WTC11 (cell line): ENCODE data around the gene TMEM217. TPM values are rescaled to one million over a fixed set of nuclear protein-coding genes. Genes with fewer than 3 reads are reported as not detected.

Source experiments
- ATAC-seq: fragments of 200-7000 bp; cut with Tn5 transposase; 2 replicates; pipeline ENCODE4 v1.10.0; 2021; ENCODE audit warnings: mild to moderate bottlenecking, moderate library complexity
- CTCF ChIA-PET: fragments of 300-600 bp; sonication (Branson Sonifier 250); formaldehyde crosslinking; loops from one replicate; lab custom pipeline; 2021; ENCODE audit warnings: antibody characterized with exemption; lab: Charles Lee
- POLR2A ChIA-PET: fragments of 350-600 bp; sonication (Branson Sonifier 250); formaldehyde crosslinking; loops from one replicate; lab custom pipeline; 2021; ENCODE audit warnings: antibody characterized with exemption; lab: Charles Lee
- DNase-seq: peaks from one replicate; pipeline ENCODE4 v3.0.0; 2021; ENCODE audit warnings: low spot score
- H3K27ac Mint-ChIP-seq: 2 replicates; pipeline ENCODE4 v1.8.0; 2021; ENCODE audit warnings: mixed read lengths
- H3K27me3 Mint-ChIP-seq: 2 replicates; pipeline ENCODE4 v1.8.0; 2021; ENCODE audit warnings: low read depth, mild to moderate bottlenecking, moderate library complexity, mixed read lengths
- H3K36me3 Mint-ChIP-seq: 2 replicates; pipeline ENCODE4 v1.8.0; 2021; ENCODE audit warnings: mixed read lengths
- H3K4me1 Mint-ChIP-seq: 2 replicates; pipeline ENCODE4 v1.8.0; 2022; ENCODE audit warnings: mixed read lengths
- H3K4me3 Mint-ChIP-seq: 2 replicates; pipeline ENCODE4 v1.8.0; 2021; ENCODE audit warnings: mild to moderate bottlenecking, moderate library complexity, mixed read lengths
- H3K9me3 Mint-ChIP-seq: 2 replicates; pipeline ENCODE4 v1.8.0; 2021; ENCODE audit warnings: mixed read lengths
- CREM ChIP-seq: sonication (generic); formaldehyde crosslinking; IDR thresholded peaks from 2 replicates; pipeline ENCODE4 v1.8.1; 2022; ENCODE audit warnings: mild to moderate bottlenecking, missing genetic modification reagents, moderate library complexity
- ESRRA ChIP-seq: sonication (generic); formaldehyde crosslinking; IDR thresholded peaks from 2 replicates; pipeline ENCODE4 v1.8.1; 2022; ENCODE audit warnings: mild to moderate bottlenecking, missing genetic modification reagents, borderline replicate concordance
- FOXJ3 ChIP-seq: sonication (generic); formaldehyde crosslinking; IDR thresholded peaks from 2 replicates; pipeline ENCODE4 v1.9.0; 2021; ENCODE audit warnings: missing genetic modification reagents, mild to moderate bottlenecking, borderline replicate concordance
- NFATC4 ChIP-seq: fragments of 250-450 bp; sonication (Bioruptor Pico); IDR thresholded peaks from 2 replicates; pipeline ENCODE4 v1.9.0; 2021; ENCODE audit warnings: mild to moderate bottlenecking
- NFE2L1 ChIP-seq: sonication (generic); formaldehyde crosslinking; IDR thresholded peaks from 2 replicates; pipeline ENCODE4 v1.8.1; 2023; ENCODE audit warnings: missing genetic modification reagents
- NR3C1 ChIP-seq: sonication (generic); formaldehyde crosslinking; conservative IDR thresholded peaks from 2 replicates; pipeline ENCODE4 v1.8.1; 2023; ENCODE audit warnings: low read depth, mild to moderate bottlenecking, missing genetic modification reagents
- ZNF138 ChIP-seq: sonication (generic); formaldehyde crosslinking; conservative IDR thresholded peaks from 2 replicates; pipeline ENCODE4 v1.8.1; 2022; ENCODE audit warnings: mild to moderate bottlenecking, moderate library complexity, missing genetic modification reagents
- ZNF396 ChIP-seq: fragments of 250-450 bp; sonication (Bioruptor Pico); IDR thresholded peaks from 2 replicates; pipeline ENCODE4 v1.8.0; 2021; ENCODE audit warnings: mild to moderate bottlenecking, moderate library complexity, borderline replicate concordance
- ZNF671 ChIP-seq: fragments of 250-450 bp; sonication (Bioruptor Pico); IDR thresholded peaks from 2 replicates; pipeline ENCODE4 v1.8.0; 2021; ENCODE audit warnings: mild to moderate bottlenecking
- total RNA-seq: library from RNA; stranded (reverse); gene quantifications from 3 replicates; pipeline ENCODE4 v1.2.3, GENCODE V29; 2021
- TF ChIP-seq, protein P1 (sequence below): fragments of 250-450 bp; sonication (Bioruptor Pico); IDR thresholded peaks from 2 replicates; pipeline ENCODE4 v2.1.2; 2022; ENCODE audit warnings: mild to moderate bottlenecking, moderate library complexity
- TF ChIP-seq, protein P2 (sequence below): sonication (generic); formaldehyde crosslinking; IDR thresholded peaks from 2 replicates; pipeline ENCODE4 v1.8.1; 2022; ENCODE audit warnings: low read depth, mild to moderate bottlenecking, moderate library complexity, missing genetic modification reagents, borderline replicate concordance
- TF ChIP-seq, protein P3 (sequence below): sonication (generic); formaldehyde crosslinking; IDR thresholded peaks from 2 replicates; pipeline ENCODE4 v1.8.0; 2023; ENCODE audit warnings: mild to moderate bottlenecking, missing genetic modification reagents
- TF ChIP-seq, protein P4 (sequence below): fragments of 250-450 bp; sonication (Bioruptor Pico); IDR thresholded peaks from 2 replicates; pipeline ENCODE4 v1.9.0; 2021; ENCODE audit warnings: moderate library complexity, mild to moderate bottlenecking, inconsistent platforms, borderline replicate concordance
- TF ChIP-seq, protein P5 (sequence below): sonication (generic); formaldehyde crosslinking; IDR thresholded peaks from 2 replicates; pipeline ENCODE4 v1.8.1; 2022; ENCODE audit warnings: low read depth, missing genetic modification reagents, borderline replicate concordance

Gene TMEM217
- total RNA-seq, 1 experiment from 2014 or later, result 0.61 TPM

DNA sequence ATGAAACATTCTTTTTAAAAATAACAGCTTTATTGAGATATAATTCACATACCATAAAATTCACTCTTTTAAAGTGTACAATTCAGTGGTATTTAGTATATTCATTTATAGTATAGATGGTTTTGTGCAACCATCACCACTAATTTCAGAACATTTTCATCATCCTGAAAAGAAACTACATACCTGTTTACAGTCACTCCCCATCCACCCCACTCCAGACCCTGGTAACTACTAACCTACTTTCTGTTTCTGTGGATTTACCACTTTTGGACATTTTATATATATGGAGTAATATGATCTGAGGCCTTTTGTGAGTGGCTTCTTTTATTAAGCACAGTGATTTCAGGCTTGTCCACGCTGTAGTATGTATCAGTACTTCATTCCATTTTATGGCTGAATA, 2.5 kb upstream of the TMEM217 start:
- Mint-ChIP-seq H3K36me3 (no peaks in the 10 kb centered on the region), H3K4me3 (no peak overlapping the region), H3K27me3 (peaks cover 2% of the 10 kb centered on the region), H3K9me3 (no peaks in the 10 kb centered on the region), H3K4me1 (peaks cover 57% of the 10 kb centered on the region), H3K27ac (no peak overlapping the region)
- DNase-seq (no peak), ATAC-seq (no peak)
- TF ChIP-seq NFE2L1 (CRISPR knock-in tag) (no peak), CREM (CRISPR knock-in tag) (no peak)
- TF ChIP-seq, protein P1, sequence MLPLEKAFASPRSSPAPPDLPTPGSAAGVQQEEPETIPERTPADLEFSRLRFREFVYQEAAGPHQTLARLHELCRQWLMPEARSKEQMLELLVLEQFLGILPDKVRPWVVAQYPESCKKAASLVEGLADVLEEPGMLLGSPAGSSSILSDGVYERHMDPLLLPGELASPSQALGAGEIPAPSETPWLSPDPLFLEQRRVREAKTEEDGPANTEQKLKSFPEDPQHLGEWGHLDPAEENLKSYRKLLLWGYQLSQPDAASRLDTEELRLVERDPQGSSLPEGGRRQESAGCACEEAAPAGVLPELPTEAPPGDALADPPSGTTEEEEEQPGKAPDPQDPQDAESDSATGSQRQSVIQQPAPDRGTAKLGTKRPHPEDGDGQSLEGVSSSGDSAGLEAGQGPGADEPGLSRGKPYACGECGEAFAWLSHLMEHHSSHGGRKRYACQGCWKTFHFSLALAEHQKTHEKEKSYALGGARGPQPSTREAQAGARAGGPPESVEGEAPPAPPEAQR (CRISPR knock-in tag), result no peak
- POLR2A ChIA-PET, result no interaction called here
- CTCF ChIA-PET, result no interaction called here

DNA sequence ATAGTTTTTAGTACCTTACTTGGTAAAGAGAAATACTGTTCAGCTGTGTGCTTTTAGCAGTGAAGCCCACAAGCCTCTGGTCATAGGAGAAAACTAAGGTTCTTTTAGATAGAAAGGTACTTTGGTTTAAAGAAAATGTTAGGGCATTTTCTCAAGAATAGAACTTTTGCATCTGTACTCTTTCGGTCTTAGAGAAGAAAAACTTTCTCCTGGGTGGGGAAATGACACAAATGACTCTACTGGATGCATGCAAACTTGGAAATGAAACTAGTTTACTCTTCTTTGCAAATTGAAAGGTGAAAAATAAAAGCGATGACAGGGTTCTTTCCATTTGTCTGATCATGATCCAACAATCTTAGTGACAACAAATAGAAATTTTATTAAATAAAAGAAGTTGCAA, 2.1 kb upstream of the TMEM217 start:
- Mint-ChIP-seq H3K27ac (no peak overlapping the region), H3K27me3 (peaks cover 4% of the 10 kb centered on the region), H3K4me3 (no peak overlapping the region), H3K9me3 (no peaks in the 10 kb centered on the region), H3K4me1 (peaks cover 54% of the 10 kb centered on the region), H3K36me3 (no peaks in the 10 kb centered on the region)
- ChIA-PET CTCF (interaction anchor here (0.8 kb wide), 1 partner anchor 8 kb away, joined by 3 read pairs; no protein-coding TSS in a partner anchor), POLR2A (no interaction called here)
- TF ChIP-seq ZNF396, result no peak
- TF ChIP-seq CREM (CRISPR knock-in tag), result no peak
- no peak for TF ChIP-seq FOXJ3
- TF ChIP-seq, protein P2, sequence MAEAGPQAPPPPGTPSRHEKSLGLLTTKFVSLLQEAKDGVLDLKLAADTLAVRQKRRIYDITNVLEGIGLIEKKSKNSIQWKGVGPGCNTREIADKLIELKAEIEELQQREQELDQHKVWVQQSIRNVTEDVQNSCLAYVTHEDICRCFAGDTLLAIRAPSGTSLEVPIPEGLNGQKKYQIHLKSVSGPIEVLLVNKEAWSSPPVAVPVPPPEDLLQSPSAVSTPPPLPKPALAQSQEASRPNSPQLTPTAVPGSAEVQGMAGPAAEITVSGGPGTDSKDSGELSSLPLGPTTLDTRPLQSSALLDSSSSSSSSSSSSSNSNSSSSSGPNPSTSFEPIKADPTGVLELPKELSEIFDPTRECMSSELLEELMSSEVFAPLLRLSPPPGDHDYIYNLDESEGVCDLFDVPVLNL (CRISPR knock-in tag), result no peak
- no peak for TF ChIP-seq NFATC4 (CRISPR knock-in tag)
- no peak for TF ChIP-seq ZNF138 (CRISPR knock-in tag)
- no peak for TF ChIP-seq ZNF671 (CRISPR knock-in tag)
- TF ChIP-seq ESRRA, result no peak
- no peak for ATAC-seq
- DNase-seq, result no peak

DNA sequence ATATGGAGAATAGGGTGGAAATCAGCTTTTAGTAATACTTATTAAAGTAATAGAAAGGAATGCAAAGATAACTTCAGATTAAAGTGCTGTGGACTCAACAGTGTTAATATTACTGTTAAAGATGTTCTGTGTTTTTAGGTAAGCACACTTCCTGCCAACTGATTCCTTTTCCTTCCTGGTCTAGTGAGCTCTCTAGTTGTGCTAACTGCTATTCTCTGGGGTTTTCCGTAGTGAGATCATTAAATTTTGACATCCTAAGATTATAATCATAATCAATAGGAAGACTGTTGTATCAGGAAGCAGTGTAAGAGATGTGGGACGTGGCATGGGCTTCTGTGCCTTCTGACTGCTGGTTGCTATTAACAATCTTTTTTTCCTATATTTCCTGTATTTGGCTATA, 1.2 kb upstream of the TMEM217 start:
- POLR2A ChIA-PET, result interaction anchor here (0.6 kb wide), 1 partner anchor 133 kb away, joined by 4 read pairs; no protein-coding TSS in a partner anchor
- Mint-ChIP-seq H3K4me1 (peaks cover 52% of the 10 kb centered on the region), H3K9me3 (no peaks in the 10 kb centered on the region), H3K27ac (peak overlapping the region; percentile 44; the same call in 1 of the 2 replicates), H3K27me3 (peaks cover 4% of the 10 kb centered on the region), H3K36me3 (no peaks in the 10 kb centered on the region)
- DNase-seq, result no peak
- ATAC-seq, result no peak
- TF ChIP-seq, protein P3, sequence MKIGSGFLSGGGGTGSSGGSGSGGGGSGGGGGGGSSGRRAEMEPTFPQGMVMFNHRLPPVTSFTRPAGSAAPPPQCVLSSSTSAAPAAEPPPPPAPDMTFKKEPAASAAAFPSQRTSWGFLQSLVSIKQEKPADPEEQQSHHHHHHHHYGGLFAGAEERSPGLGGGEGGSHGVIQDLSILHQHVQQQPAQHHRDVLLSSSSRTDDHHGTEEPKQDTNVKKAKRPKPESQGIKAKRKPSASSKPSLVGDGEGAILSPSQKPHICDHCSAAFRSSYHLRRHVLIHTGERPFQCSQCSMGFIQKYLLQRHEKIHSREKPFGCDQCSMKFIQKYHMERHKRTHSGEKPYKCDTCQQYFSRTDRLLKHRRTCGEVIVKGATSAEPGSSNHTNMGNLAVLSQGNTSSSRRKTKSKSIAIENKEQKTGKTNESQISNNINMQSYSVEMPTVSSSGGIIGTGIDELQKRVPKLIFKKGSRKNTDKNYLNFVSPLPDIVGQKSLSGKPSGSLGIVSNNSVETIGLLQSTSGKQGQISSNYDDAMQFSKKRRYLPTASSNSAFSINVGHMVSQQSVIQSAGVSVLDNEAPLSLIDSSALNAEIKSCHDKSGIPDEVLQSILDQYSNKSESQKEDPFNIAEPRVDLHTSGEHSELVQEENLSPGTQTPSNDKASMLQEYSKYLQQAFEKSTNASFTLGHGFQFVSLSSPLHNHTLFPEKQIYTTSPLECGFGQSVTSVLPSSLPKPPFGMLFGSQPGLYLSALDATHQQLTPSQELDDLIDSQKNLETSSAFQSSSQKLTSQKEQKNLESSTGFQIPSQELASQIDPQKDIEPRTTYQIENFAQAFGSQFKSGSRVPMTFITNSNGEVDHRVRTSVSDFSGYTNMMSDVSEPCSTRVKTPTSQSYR (CRISPR knock-in tag), result no peak
- TF ChIP-seq, protein P4, sequence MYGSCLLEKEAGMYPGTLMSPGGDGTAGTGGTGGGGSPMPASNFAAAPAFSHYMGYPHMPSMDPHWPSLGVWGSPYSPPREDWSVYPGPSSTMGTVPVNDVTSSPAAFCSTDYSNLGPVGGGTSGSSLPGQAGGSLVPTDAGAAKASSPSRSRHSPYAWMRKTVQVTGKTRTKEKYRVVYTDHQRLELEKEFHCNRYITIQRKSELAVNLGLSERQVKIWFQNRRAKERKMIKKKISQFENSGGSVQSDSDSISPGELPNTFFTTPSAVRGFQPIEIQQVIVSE (CRISPR knock-in tag), result no peak
- TF ChIP-seq ESRRA (no peak), NR3C1 (no peak)
- TF ChIP-seq, protein P5, sequence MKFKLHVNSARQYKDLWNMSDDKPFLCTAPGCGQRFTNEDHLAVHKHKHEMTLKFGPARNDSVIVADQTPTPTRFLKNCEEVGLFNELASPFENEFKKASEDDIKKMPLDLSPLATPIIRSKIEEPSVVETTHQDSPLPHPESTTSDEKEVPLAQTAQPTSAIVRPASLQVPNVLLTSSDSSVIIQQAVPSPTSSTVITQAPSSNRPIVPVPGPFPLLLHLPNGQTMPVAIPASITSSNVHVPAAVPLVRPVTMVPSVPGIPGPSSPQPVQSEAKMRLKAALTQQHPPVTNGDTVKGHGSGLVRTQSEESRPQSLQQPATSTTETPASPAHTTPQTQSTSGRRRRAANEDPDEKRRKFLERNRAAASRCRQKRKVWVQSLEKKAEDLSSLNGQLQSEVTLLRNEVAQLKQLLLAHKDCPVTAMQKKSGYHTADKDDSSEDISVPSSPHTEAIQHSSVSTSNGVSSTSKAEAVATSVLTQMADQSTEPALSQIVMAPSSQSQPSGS (CRISPR knock-in tag), result no peak
- TF ChIP-seq, all 79 proteins: peak for 0
- peak overlapping the region; percentile 99 for H3K4me3 Mint-ChIP-seq
- CTCF ChIA-PET, result interaction anchor here (0.8 kb wide), 1 partner anchor 9 kb away, joined by 3 read pairs; no protein-coding TSS in a partner anchor
